ENCODE data around the gene MLXIP. TPM values are rescaled to one million over a fixed set of nuclear protein-coding genes. Genes with fewer than 3 reads are reported as not detected.
A peak's percentile ranks its signal among the peaks of the same experiment; 100 is the strongest.

The MLXIP gene
- total and polyA plus RNA-seq, 2 donors from 2014 or later: 10.9 to 67.6 TPM

DNA sequence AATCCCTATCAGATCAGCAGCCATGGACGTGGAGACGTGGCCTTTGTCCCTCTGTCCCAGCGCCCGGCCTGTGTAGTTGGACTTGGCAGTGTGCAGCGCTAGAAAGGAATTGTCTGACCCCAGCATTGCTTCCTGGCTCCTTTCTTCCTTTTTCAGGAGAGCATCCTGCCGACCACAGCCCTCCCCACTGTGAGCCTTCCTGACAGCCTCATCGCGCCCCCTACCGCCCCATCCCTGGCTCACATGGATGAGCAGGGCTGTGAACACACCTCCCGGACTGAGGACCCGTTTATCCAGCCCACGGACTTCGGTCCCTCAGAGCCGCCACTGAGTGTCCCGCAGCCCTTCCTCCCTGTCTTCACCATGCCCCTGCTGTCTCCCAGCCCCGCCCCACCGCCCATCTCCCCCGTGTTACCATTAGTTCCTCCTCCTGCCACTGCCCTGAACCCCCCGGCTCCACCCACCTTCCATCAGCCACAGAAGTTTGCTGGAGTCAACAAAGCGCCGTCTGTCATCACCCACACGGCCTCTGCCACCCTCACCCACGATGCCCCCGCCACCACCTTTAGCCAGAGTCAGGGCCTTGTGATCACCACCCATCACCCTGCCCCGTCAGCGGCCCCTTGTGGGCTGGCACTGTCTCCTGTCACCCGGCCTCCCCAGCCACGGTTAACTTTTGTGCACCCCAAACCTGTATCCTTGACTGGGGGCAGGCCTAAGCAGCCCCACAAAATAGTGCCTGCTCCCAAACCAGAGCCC, 54.8 kb downstream of the MLXIP start:
- Histone ChIP-seq H3K27ac (ENCODE audit: low read depth in 2 of 2, low read length in 2 of 2) (no peak overlapping the region), H3K36me3 (ENCODE audit: control insufficient read depth in 2 of 3, insufficient read depth in 3 of 3, low read length in 3 of 3) (peaks cover 0 to 50% (median 27%) of the 10 kb centered on the region in 3 donors), H3K4me3 (ENCODE audit: low read length in 3 of 3) (no peak overlapping the region), H3K4me1 (ENCODE audit: control insufficient read depth in 2 of 3, insufficient read depth in 2 of 3, low read depth in 1 of 3, low read length in 3 of 3) (peaks cover 0 to 2% (median 0%) of the 10 kb centered on the region in 3 donors), H3K27me3 (ENCODE audit: control insufficient read depth, insufficient read depth, low read length) (no peaks in the 10 kb centered on the region), H3K9ac (ENCODE audit: low read length in 3 of 3) (no peak overlapping the region), H3K9me3 (ENCODE audit: control insufficient read depth in 2 of 3, insufficient read depth in 1 of 3, low read length in 3 of 3) (no peaks in the 10 kb centered on the region)
- FAIRE-seq (no peak), DNase-seq (no peak)
- TF ChIP-seq, protein P1, sequence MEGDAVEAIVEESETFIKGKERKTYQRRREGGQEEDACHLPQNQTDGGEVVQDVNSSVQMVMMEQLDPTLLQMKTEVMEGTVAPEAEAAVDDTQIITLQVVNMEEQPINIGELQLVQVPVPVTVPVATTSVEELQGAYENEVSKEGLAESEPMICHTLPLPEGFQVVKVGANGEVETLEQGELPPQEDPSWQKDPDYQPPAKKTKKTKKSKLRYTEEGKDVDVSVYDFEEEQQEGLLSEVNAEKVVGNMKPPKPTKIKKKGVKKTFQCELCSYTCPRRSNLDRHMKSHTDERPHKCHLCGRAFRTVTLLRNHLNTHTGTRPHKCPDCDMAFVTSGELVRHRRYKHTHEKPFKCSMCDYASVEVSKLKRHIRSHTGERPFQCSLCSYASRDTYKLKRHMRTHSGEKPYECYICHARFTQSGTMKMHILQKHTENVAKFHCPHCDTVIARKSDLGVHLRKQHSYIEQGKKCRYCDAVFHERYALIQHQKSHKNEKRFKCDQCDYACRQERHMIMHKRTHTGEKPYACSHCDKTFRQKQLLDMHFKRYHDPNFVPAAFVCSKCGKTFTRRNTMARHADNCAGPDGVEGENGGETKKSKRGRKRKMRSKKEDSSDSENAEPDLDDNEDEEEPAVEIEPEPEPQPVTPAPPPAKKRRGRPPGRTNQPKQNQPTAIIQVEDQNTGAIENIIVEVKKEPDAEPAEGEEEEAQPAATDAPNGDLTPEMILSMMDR (IDR thresholded peaks at IDR 0.05; ENCODE audit: borderline replicate concordance, extremely low read depth, insufficient read depth): no peak
- intact Hi-C loops (cut with DNase I): no loop called here

DNA sequence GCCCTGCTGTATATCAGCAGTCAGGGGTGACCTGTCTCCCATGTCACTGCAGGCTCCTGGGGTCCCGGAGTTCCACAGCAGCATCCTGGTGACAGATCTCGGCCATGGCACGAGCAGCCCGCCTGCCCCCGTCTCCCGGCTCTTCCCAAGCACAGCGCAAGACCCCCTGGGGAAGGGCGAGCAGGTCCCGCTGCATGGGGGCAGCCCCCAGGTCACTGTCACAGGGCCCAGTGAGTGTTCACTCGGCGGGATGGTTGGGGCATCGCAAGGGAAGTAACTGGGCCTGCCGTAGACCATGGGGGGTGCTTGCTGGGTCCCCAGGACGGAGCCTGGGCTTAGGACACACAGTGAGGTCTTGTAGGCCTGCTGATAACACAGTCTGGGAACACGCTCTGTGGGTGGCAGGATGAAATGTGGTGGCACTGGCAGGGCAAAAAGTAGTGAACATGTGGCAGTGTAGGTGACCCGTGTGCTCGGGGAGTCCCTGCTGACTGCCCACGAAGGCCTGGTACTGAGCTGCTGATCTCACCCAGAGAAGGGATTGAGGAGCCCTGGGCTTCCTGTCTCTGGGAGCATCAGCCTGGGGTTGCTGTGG, 57.0 kb downstream of the MLXIP start:
- Histone ChIP-seq H3K4me3 (ENCODE audit: low read length in 3 of 3) (no peak overlapping the region), H3K27ac (ENCODE audit: low read depth in 2 of 2, low read length in 2 of 2) (no peak overlapping the region), H3K36me3 (ENCODE audit: control insufficient read depth in 2 of 3, insufficient read depth in 3 of 3, low read length in 3 of 3) (peaks cover 0 to 38% (median 21%) of the 10 kb centered on the region in 3 donors), H3K4me1 (ENCODE audit: control insufficient read depth in 2 of 3, insufficient read depth in 2 of 3, low read depth in 1 of 3, low read length in 3 of 3) (peaks cover 0 to 2% (median 0%) of the 10 kb centered on the region in 3 donors), H3K9ac (ENCODE audit: low read length in 3 of 3) (no peak overlapping the region), H3K27me3 (ENCODE audit: control insufficient read depth, insufficient read depth, low read length) (no peaks in the 10 kb centered on the region), H3K9me3 (ENCODE audit: control insufficient read depth in 2 of 3, insufficient read depth in 1 of 3, low read length in 3 of 3) (no peaks in the 10 kb centered on the region)
- TF ChIP-seq, protein P1 (IDR thresholded peaks at IDR 0.05; ENCODE audit: borderline replicate concordance, extremely low read depth, insufficient read depth): no peak
- intact Hi-C loops (cut with DNase I): no loop called here
- DNase-seq: peak in 1 of 5 donors; percentile 59
- FAIRE-seq: no peak

DNA sequence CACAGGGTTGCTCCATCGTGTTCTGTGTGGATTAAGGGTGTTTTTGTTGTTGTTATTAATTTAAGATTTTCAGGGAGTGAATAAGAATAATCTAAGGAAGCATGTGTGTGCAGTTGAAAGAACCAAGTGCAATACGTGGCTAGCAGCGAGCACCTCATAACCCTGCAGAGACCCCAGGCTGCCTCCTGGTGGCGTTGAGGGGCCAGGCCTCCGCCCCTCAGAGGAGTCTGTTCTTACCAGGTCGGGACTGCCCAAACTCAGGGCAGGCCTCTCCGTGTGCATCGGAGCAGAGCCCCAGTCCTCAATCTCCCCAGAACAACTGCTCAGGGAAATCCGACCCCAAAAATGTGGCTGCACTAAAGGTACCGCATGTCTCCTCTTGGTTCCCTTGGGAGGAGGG, 58.7 kb downstream of the MLXIP start:
- no peak overlapping the region for H3K4me3 ChIP-seq (ENCODE audit: low read length in 3 of 3)
- no peak for FAIRE-seq
- no peak overlapping the region for H3K9ac ChIP-seq (ENCODE audit: low read length in 3 of 3)
- H3K36me3 ChIP-seq (ENCODE audit: control insufficient read depth in 2 of 3, insufficient read depth in 3 of 3, low read length in 3 of 3): peaks cover 0 to 38% (median 27%) of the 10 kb centered on the region in 3 donors
- peaks cover 0 to 2% (median 0%) of the 10 kb centered on the region in 3 donors for H3K4me1 ChIP-seq (ENCODE audit: control insufficient read depth in 2 of 3, insufficient read depth in 2 of 3, low read depth in 1 of 3, low read length in 3 of 3)
- H3K9me3 ChIP-seq (ENCODE audit: control insufficient read depth in 2 of 3, insufficient read depth in 1 of 3, low read length in 3 of 3): no peaks in the 10 kb centered on the region
- TF ChIP-seq, protein P1 (IDR thresholded peaks at IDR 0.05; ENCODE audit: borderline replicate concordance, extremely low read depth, insufficient read depth): no peak
- intact Hi-C loops (cut with DNase I): no loop called here
- DNase-seq: peak in 1 of 5 donors; percentile 16
- no peak overlapping the region for H3K27ac ChIP-seq (ENCODE audit: low read depth in 2 of 2, low read length in 2 of 2)
- H3K27me3 ChIP-seq (ENCODE audit: control insufficient read depth, insufficient read depth, low read length): no peaks in the 10 kb centered on the region
